Measurements from ENCODE around the gene LBX1.

The LBX1 gene

GRCh38 chr10:101229266-101230182 lies at the start of gene LBX1:
LBX1 (minus strand) TSS chr10:101229463; CDS start chr10:101228815, 648 bp downstream.
- no peak for DNase-seq

GRCh38 chr10:101273741-101274140 lies 44.5 kb upstream of the LBX1 start:
- no peak for DNase-seq

- no peak for DNase-seq
Observed at GRCh38 chr10:101273330-101273729, 44.1 kb upstream of the LBX1 start.

DNA sequence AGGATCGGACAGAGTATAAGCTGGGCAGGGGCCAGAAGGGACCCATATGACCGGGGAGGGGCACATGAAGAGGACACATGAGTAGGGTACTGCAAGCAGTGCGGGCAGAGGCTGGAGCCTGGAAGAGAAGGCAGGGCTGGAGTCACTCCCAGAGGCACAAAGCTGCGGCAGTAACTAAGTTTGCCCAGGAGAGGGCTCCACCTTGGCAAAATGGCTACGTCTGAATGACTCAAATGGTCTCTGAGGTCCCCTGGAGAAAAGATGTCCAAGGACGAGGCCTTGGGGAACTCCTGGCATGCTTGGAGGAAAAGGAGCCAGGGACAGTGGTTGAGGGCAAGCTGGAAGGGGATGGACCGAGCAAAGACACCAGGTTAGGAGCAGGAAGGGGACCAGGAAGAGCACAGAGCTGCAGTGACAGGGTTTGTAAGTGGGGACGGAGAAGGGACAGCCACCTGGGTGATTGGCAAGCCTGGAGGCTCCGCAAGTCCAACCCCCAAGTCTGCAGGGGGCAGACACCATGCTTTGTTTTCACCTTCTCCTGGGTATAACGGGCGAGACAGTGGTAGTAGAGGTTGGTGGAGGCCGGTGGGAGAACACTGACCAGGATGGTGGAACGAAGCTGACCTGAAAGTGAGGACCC lies 43.1 kb upstream of the LBX1 start:
- DNase-seq = peak; percentile 51

DNA sequence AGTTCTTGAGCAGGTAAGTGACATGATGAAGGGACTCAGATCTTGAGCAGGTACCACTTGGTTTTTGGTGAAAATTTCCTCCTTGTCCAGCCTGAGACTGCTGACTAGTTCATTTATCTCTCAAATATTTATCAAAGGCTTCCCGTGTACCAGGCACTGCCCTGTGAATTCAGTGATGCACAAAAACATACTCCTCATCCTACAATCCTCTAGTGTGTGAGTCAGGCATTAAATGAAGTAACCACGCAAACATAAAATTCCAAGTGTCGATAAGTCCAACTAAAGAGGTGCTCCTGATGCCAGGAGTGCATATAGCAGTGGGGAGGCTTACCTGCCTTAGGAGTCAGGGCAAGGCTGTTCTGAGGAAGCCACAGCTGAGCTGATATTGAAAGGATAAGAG lies 41.5 kb upstream of the LBX1 start:
- no peak for DNase-seq

DNA sequence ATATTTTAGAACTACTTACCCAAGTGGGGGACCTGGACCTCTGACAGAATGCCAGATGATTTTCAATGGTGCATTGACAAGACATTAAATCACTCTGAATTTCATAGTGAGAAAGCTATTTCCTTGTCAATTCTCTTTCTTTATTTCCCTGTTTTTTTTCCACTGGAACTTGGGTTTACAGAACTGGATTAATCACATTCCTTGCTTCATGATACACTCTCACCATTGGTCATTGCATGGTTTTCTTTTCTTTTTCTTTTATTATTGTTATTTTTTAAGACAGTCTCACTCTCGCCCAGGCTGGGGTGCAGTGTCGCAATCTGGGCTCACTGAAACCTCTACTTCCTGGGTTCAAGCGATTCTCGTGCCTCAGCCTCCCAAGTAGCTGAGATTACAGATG lies 38.5 kb upstream of the LBX1 start:
- DNase-seq = no peak

GRCh38 chr10:101267290-101267680 lies 38.0 kb upstream of the LBX1 start:
- DNase-seq = no peak

DNA sequence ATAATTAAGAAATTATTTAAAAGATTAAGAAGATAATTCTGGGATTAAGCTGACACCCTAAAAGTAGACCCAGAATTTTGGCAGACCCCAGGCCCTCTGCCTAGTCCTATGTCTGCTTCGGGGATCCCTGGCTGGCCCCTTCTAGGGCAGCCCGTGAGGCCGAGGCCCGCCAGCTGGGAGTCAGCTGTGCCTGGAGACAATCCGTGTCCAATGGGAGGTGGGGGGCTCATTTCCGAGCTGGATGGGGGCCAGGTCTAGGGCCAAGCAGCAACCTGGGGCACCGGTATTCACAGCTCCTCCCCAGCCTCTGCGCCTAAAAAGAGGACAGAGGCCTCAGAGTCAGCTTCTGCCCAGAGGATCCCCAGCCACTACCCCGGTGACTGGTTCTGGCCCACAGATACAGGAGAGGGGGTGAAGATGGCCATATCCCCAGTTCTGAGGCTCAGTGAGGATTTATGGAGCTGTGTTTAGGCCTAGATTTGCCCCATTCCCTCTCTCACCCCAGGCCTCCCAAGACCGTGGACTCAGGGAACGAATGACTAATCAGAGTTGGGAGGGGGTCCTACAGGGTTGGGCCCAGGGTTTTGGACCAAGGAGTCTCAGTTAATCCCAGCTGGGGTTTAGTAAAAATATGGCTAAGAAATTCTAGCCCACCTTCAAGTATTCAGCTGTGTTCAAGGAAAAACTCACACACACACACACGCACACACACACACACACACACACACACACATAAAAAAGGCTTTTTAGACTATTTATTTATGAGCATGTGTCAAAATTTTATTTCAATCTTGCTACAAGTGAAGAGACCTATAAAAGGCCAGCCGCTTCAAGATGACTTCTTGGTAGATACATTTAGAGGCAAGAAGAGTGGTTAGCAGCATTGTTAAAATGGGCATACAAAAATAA lies 37.4 kb upstream of the LBX1 start:
- DNase-seq = no peak

- DNase-seq = no peak
Observed at GRCh38 chr10:101263150-101263752, 34.0 kb upstream of the LBX1 start.

DNA sequence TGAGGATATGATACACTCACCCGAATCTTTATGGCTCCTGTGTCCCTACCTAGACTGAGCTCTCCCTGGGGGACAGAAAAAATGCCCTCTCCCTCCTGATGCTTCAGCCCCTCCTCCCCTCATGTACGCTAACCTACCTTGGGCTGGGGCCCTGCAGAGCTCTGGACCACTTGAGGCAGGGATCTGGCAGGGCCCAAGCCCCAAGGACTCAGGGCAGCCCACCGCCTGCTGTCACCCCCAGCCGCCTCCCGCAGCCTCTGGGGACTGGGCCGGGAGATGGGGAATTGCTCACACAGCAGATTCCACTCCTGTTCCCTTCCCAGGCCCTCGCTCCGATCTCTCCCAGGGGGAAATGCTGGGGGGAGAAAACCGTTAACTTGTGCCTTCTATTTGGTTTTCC lies 32.9 kb upstream of the LBX1 start:
- DNase-seq = no peak

DNA sequence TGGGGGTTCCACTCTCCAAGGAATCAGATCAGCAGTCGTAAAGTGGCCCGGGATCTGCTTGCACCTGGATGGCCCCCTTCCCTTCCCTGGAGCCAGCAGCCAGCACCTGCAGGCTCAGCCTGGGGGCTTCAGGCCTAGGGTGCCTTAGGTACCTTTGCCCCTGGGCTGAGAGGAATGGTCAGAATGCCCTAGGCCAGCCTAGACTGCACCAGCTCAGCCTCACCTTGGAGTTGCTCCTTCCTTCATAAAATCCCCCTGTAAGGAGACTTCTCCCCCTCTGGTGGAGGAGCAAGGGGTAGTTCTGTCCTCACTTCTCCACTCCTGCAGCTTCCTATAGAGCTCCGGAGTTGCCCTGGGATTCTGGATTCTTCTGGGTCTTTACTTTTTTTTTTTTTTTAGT lies 32.4 kb upstream of the LBX1 start:
- no peak for DNase-seq

DNA sequence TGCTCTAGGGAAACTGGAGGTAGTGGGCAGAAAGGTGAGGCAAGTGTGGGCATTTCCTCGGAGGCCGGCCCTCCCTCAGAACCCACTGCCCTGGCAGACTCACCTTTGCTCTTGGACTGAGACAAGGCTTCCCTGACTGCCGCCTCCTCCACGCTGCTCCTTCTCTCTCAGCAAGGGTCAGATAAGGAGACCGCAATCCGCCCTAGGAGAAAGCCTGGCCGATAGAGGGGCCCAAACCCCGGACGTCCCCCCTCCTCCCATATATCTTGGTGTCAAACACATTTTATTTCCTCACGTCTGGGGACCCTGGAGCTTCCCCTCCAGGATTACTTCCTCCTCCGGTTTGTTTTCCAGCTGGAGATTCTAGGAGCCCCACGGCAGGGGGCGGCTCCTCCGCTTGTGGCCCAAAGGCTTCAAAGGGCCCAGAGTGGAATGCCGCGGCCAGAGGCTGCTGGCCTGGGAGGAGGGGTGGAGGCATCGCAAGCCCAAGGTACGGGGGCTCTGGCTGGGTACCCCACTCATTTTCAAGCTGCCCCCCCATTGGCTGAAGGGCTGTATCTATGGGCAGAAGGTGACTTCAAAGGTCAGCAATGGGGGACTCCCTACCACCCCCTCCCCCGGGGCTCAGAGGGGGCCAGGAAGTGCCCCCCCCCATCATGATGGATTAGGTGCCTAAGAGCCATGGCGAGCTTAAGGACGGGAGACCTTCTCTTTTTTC lies 31.7 kb upstream of the LBX1 start:
- DNase-seq = no peak

DNA sequence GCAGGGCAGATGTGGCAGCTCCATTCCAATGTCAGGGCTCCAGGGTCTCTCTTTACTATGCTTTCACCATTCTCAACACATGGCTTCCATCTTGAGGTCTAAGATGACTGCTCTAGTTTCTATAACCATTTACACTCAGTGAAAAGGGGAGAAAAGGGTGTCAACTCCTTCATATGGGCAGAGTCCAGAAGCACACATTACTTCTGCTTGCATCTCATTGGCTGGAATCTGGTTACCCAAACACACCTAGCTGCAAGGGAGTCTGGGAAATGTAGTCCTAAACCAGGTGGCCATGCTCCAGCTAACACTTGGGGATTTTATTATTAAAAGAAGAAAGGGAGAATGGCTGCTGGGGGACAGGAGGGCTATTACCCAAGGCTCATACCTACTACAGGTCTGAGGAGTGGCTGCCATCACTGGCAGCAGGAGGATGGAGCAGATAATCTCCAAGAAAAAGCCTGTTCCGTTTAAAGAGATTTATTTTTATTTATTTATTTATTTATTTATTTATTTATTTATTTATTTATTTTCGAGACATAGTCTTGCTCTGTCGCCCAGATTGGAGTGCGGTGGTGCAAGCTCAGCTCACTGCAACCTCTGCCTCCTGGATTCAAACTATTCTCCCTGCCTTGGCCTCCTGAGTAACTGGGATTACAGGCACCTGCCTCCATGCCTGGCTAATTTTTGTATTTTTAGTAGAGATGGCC lies 29.1 kb upstream of the LBX1 start:
- DNase-seq = peak; percentile 14

DNA sequence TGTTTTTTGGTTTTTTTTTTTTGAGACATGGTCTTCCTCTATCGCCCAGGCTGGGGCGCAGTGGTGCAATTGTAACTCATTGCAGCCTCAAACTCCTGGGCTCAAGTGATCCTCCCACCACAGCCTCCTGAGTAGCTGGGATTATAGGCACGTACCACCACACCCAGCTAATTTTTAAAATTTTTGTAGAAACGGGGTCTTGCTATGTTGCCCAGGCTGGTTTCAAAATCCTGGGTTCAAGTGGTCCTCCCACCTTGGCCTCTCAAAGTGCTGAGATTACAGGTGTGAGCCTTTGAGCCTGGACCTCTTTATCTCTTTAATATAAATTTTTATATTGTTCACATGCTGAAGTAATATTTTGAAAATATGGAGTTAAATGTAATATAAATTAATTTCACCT lies 28.2 kb upstream of the LBX1 start:
- no peak for DNase-seq

- no peak for DNase-seq
Observed at GRCh38 chr10:101257084-101257483, 27.8 kb upstream of the LBX1 start.

GRCh38 chr10:101256387-101256786 lies 27.1 kb upstream of the LBX1 start:
- no peak for DNase-seq

GRCh38 chr10:101250136-101250535 lies 20.9 kb upstream of the LBX1 start:
- no peak for DNase-seq

GRCh38 chr10:101249171-101249581 lies 19.9 kb upstream of the LBX1 start:
- DNase-seq = no peak

GRCh38 chr10:101246639-101247038 lies 17.4 kb upstream of the LBX1 start:
- DNase-seq = no peak

DNA sequence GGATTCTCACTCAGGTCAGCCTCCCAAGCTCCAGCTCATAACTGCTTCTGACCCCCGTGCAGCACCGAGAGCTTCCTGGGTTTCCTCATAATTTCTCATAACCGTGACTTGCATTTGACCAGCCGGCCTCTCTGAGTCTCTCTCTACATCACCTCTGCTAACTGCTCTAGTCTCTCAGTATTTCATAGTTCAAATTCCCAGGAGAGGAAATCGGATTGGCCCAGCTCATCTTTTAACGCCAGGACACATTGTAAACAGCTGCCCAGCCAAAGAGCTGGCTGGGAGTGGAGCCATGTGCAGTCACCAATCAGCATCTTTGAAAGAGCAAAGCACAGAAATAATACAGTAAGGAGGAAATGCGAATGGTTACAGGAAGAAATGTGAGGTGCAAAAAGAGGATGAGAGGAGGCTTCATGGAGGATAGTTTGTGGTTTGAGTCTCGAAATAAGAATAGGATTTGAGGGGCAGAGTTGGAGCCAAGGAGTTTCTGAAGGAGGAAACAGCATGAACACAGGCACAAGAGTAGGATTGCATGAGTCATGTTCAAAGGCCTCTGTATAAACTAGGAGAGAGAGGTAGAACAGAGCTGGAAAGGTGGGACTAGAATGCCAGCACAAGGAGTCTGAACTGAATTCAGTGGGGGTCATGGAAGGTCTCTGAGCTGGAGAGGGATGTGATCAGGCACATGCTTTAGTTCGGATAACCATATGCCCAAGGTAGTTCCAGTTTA lies 15.2 kb upstream of the LBX1 start:
- DNase-seq = no peak
